ENCODE measurements around the gene PCK1.

PCK1 gene

DNA sequence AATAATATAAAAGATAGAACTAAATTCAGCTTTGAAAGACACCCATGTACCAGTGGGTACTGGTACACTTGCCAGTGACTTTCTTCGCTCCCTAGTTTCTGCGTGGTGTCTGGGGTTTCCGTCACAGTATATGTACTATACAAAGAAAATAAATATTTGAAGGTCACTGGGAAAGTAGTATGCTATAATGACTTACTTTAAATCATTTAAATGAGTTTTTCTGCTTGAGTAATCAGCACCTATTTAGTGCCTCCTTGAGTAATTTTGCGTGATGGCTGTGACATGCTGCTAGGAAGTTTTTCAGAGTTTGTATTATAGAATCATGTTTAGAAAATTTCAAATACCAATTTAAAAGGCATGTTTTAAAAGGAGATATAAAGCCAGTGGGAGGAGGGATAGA, 32.8 kb upstream of the PCK1 start:
- DNase-seq (ENCODE audit: low read depth, low spot score), result no peak
- no peak overlapping the region for H3K9ac ChIP-seq (ENCODE audit: insufficient read length, low read depth)
- no peaks in the 10 kb centered on the region for H3K27me3 ChIP-seq (ENCODE audit: insufficient read depth, insufficient read length)
- no peaks in the 10 kb centered on the region for H3K36me3 ChIP-seq (ENCODE audit: insufficient read depth, insufficient read length, low read length)
- no peaks in the 10 kb centered on the region for H3K4me1 ChIP-seq (ENCODE audit: insufficient read depth, insufficient read length)
- H3K4me3 ChIP-seq (ENCODE audit: insufficient read length, low read depth), result no peak overlapping the region
- 0 out of 2 replicates have a peak, but pooled peaks cover 3% of the 10 kb centered on the region for H3K9me3 ChIP-seq (ENCODE audit: insufficient read depth, low read length)
- TF ChIP-seq SUZ12 (IDR thresholded peaks at IDR 0.05; ENCODE audit: extremely low read depth, insufficient read depth, insufficient read length) (no peak), ZNF274 (IDR thresholded peaks at IDR 0.05; ENCODE audit: low read depth, low read length) (no peak), YY1 (IDR thresholded peaks at IDR 0.05; ENCODE audit: insufficient read depth, insufficient read length) (no peak)

- TF ChIP-seq SUZ12 (IDR thresholded peaks at IDR 0.05; ENCODE audit: extremely low read depth, insufficient read depth, insufficient read length) (no peak), ZNF274 (IDR thresholded peaks at IDR 0.05; ENCODE audit: low read depth, low read length) (no peak), YY1 (IDR thresholded peaks at IDR 0.05; ENCODE audit: insufficient read depth, insufficient read length) (no peak)
- Histone ChIP-seq H3K4me1 (ENCODE audit: insufficient read depth, insufficient read length) (no peaks in the 10 kb centered on the region), H3K4me3 (ENCODE audit: insufficient read length, low read depth) (no peak overlapping the region), H3K27me3 (ENCODE audit: insufficient read depth, insufficient read length) (no peaks in the 10 kb centered on the region), H3K36me3 (ENCODE audit: insufficient read depth, insufficient read length, low read length) (no peaks in the 10 kb centered on the region), H3K9me3 (ENCODE audit: insufficient read depth, low read length) (peaks cover 9% of the 10 kb centered on the region; the same call in 1 of the 2 replicates), H3K9ac (ENCODE audit: insufficient read length, low read depth) (no peak overlapping the region)
- DNase-seq (ENCODE audit: low read depth, low spot score), result no peak
Observed at GRCh38 chr20:57529160-57529585, 31.7 kb upstream of the PCK1 start.

GRCh38 chr20:57529810-57530209, 31.1 kb upstream of the PCK1 start:
- Histone ChIP-seq H3K36me3 (ENCODE audit: insufficient read depth, insufficient read length, low read length) (no peaks in the 10 kb centered on the region), H3K9ac (ENCODE audit: insufficient read length, low read depth) (no peak overlapping the region), H3K4me1 (ENCODE audit: insufficient read depth, insufficient read length) (no peaks in the 10 kb centered on the region), H3K27me3 (ENCODE audit: insufficient read depth, insufficient read length) (no peaks in the 10 kb centered on the region), H3K9me3 (ENCODE audit: insufficient read depth, low read length) (peaks cover 10% of the 10 kb centered on the region; the same call in 1 of the 2 replicates), H3K4me3 (ENCODE audit: insufficient read length, low read depth) (no peak overlapping the region)
- no peak for TF ChIP-seq YY1 (IDR thresholded peaks at IDR 0.05; ENCODE audit: insufficient read depth, insufficient read length)
- TF ChIP-seq SUZ12 (IDR thresholded peaks at IDR 0.05; ENCODE audit: extremely low read depth, insufficient read depth, insufficient read length), result no peak
- no peak for TF ChIP-seq ZNF274 (IDR thresholded peaks at IDR 0.05; ENCODE audit: low read depth, low read length)
- no peak for DNase-seq (ENCODE audit: low read depth, low spot score)

GRCh38 chr20:57530327-57530981, 30.5 kb upstream of the PCK1 start:
- H3K4me1 ChIP-seq (ENCODE audit: insufficient read depth, insufficient read length), result no peaks in the 10 kb centered on the region
- TF ChIP-seq YY1 (IDR thresholded peaks at IDR 0.05; ENCODE audit: insufficient read depth, insufficient read length) (no peak), SUZ12 (IDR thresholded peaks at IDR 0.05; ENCODE audit: extremely low read depth, insufficient read depth, insufficient read length) (no peak), ZNF274 (IDR thresholded peaks at IDR 0.05; ENCODE audit: low read depth, low read length) (no peak)
- H3K36me3 ChIP-seq (ENCODE audit: insufficient read depth, insufficient read length, low read length), result no peaks in the 10 kb centered on the region
- no peaks in the 10 kb centered on the region for H3K27me3 ChIP-seq (ENCODE audit: insufficient read depth, insufficient read length)
- peaks cover 16% of the 10 kb centered on the region; the same call in 1 of the 2 replicates for H3K9me3 ChIP-seq (ENCODE audit: insufficient read depth, low read length)
- no peak overlapping the region for H3K9ac ChIP-seq (ENCODE audit: insufficient read length, low read depth)
- H3K4me3 ChIP-seq (ENCODE audit: insufficient read length, low read depth), result no peak overlapping the region
- no peak for DNase-seq (ENCODE audit: low read depth, low spot score)

DNA sequence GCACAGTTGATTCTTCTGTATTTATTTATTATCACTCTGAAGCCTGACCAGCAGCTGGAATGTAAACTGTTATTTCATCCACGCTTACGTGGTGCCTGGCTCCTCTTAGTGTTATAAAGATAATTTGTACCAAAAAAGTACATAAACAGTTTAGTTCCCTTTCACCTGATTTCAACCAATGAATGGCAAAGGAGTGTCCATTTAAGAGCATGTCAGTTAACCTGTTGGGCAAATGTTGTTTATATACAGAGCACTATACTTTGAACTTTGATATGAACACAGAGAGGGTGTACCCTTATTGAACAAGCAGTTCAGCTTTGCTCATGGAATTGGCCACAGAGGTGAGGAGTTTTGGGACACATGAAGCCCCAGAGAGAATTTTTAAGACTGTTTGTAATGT, 28.8 kb upstream of the PCK1 start:
- no peak for DNase-seq (ENCODE audit: low read depth, low spot score)
- Histone ChIP-seq H3K9me3 (ENCODE audit: insufficient read depth, low read length) (peaks cover 33% of the 10 kb centered on the region; the same call in 1 of the 2 replicates), H3K9ac (ENCODE audit: insufficient read length, low read depth) (no peak overlapping the region), H3K36me3 (ENCODE audit: insufficient read depth, insufficient read length, low read length) (no peaks in the 10 kb centered on the region), H3K4me3 (ENCODE audit: insufficient read length, low read depth) (no peak overlapping the region), H3K27me3 (ENCODE audit: insufficient read depth, insufficient read length) (no peaks in the 10 kb centered on the region), H3K4me1 (ENCODE audit: insufficient read depth, insufficient read length) (no peaks in the 10 kb centered on the region)
- TF ChIP-seq ZNF274 (IDR thresholded peaks at IDR 0.05; ENCODE audit: low read depth, low read length), result no peak
- TF ChIP-seq SUZ12 (IDR thresholded peaks at IDR 0.05; ENCODE audit: extremely low read depth, insufficient read depth, insufficient read length), result no peak
- no peak for TF ChIP-seq YY1 (IDR thresholded peaks at IDR 0.05; ENCODE audit: insufficient read depth, insufficient read length)

DNA sequence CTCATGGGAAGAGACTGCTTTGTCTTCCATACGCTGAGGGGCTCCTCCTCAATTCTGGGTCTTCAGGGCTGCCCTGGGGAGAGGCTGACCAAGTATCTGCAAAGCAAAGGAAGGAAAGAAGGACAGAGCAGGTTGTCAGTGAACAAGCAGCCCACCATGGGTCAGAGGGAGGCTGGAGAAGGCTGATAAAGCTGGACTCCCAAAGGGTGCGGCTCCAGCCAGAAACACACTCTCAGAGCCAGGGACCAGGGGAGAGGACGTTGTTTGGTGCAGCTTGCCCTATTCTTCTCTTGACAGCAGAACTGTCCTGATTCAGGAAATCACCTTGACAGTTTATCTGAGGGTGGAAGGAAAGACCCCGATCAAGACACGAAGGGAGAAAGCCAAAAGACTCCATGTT, 25.6 kb upstream of the PCK1 start:
- Histone ChIP-seq H3K27me3 (ENCODE audit: insufficient read depth, insufficient read length) (no peaks in the 10 kb centered on the region), H3K9me3 (ENCODE audit: insufficient read depth, low read length) (peaks cover 52% of the 10 kb centered on the region; the same call in 1 of the 2 replicates), H3K4me1 (ENCODE audit: insufficient read depth, insufficient read length) (no peaks in the 10 kb centered on the region), H3K4me3 (ENCODE audit: insufficient read length, low read depth) (no peak overlapping the region), H3K36me3 (ENCODE audit: insufficient read depth, insufficient read length, low read length) (no peaks in the 10 kb centered on the region), H3K9ac (ENCODE audit: insufficient read length, low read depth) (no peak overlapping the region)
- DNase-seq (ENCODE audit: low read depth, low spot score), result no peak
- no peak for TF ChIP-seq SUZ12 (IDR thresholded peaks at IDR 0.05; ENCODE audit: extremely low read depth, insufficient read depth, insufficient read length)
- no peak for TF ChIP-seq ZNF274 (IDR thresholded peaks at IDR 0.05; ENCODE audit: low read depth, low read length)
- TF ChIP-seq YY1 (IDR thresholded peaks at IDR 0.05; ENCODE audit: insufficient read depth, insufficient read length), result no peak

- Histone ChIP-seq H3K4me1 (ENCODE audit: insufficient read depth, insufficient read length) (no peaks in the 10 kb centered on the region), H3K9me3 (ENCODE audit: insufficient read depth, low read length) (peaks cover 52% of the 10 kb centered on the region; the same call in 1 of the 2 replicates), H3K27me3 (ENCODE audit: insufficient read depth, insufficient read length) (no peaks in the 10 kb centered on the region), H3K4me3 (ENCODE audit: insufficient read length, low read depth) (no peak overlapping the region), H3K9ac (ENCODE audit: insufficient read length, low read depth) (no peak overlapping the region), H3K36me3 (ENCODE audit: insufficient read depth, insufficient read length, low read length) (no peaks in the 10 kb centered on the region)
- TF ChIP-seq YY1 (IDR thresholded peaks at IDR 0.05; ENCODE audit: insufficient read depth, insufficient read length) (no peak), SUZ12 (IDR thresholded peaks at IDR 0.05; ENCODE audit: extremely low read depth, insufficient read depth, insufficient read length) (no peak), ZNF274 (IDR thresholded peaks at IDR 0.05; ENCODE audit: low read depth, low read length) (no peak)
- DNase-seq (ENCODE audit: low read depth, low spot score), result no peak
Observed at GRCh38 chr20:57536120-57536708, 24.7 kb upstream of the PCK1 start.
